ENCODE results near the gene LSM2.
A peak's percentile ranks its signal among the peaks of the same experiment; 100 is the strongest.

LSM2 gene

DNA sequence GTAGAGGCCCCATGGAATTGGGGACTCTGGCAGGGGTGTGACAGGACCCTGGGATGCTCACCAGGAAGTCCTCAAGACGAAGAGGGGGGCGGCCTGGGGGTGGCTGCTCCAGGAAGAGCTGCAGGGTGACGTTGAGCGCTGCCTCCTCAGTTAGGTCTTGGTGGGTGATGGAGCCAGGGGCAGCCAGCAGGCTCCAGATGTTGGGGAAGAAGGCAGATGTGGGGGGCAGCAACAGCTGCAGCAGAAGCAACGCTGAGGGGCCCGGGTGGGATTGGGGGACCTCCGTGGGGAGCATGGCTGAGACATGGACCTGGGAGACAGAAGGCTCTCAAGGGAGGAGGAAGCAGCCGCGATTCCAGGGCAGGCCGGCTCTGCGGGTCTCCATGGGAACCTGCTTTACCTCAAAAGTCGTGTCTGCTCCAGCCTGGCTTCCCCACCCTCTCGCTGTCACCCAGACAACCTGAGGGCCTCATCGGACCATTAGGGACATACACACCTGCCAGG is 30.2 kb downstream of the LSM2 start:
- no peak for DNase-seq

- no peak for DNase-seq
Measured at GRCh38 chr6:31775633-31776484, 30.9 kb downstream of the LSM2 start.

GRCh38 chr6:31775184-31775583 is 31.6 kb downstream of the LSM2 start:
- no peak for DNase-seq

DNA sequence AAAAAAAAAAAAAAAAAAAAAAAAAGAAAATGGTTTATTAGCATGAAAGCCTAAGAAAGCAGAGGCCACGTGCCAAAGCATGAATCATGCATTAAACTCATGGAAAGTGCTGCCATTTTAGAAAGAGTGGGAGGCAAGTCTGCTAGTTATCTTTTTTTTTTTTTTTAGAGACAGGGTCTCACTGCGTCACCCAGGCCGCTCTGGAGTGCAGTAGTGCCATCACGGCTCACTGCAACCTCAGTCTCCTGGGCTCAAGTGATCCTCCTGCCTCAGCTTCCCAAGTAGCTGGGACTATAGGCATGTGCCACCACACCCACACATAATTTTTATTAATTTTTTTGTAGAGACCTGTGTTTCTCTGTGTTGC is 34.8 kb downstream of the LSM2 start:
- DNase-seq, result no peak

GRCh38 chr6:31770860-31771259 is 35.9 kb downstream of the LSM2 start:
- no peak for DNase-seq

DNA sequence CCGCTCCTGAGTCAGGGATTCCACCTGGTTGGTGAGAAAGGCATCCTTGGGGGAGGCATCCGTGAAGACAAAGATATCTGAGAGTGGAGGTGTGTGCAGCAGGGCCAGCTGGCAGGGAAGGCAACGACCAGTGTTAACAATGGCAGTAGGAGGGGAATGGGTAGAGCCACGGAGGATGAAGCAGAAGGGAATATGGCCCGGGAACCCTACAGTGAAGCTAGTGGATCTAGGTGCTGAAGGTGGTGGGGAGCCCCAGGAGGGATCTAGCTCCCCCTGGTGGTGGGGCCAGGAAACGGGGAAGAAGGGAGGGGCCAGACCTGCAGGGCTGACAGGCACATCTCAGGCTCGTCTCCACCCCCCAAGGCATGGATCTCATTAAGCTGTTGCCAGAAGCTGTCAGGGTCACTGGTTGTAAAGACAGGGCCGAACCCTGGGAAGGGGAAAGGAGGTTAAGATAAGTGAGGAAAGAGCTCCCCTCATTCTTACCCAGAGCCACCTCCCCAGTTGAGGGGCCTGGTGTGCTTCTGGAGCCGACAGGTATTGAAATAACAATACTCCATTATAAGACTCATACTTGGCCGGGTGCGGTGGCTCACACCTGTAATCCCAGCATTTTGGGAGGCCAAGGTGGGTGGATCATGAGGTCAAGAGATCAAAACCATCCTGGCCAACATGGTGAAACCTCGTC is 36.9 kb downstream of the LSM2 start:
- DNase-seq, result peak; percentile 78 to 89

- peak; percentile 85 to 86 for DNase-seq
Measured at GRCh38 chr6:31768363-31769257, 38.2 kb downstream of the LSM2 start.

DNA sequence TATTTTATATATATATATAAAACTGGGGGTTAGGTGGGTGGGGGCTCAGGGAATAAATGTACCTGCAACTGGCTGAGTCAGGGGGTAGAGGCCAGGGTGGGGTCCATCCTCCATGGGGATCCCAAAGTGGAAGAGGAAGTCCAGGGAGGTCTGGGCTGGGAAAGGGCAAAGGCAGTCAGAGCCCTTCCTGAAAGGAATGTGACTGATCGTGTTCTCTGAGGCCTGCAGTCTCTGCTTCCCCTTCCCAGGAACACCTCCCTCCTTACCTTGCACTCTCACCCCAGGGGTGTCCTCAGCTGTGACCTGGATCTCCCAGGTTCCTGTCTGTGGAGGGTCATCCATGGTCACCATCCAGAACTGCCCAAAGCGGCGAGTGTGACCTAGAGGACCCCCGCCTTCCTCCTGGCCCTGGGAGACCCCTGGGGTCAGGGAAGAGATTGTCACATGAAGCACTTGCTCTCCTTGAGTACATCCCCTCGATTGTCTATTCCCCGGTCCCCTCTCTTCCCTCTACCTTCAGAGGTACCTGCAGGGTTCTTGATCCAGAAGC is 39.6 kb downstream of the LSM2 start:
- no peak for DNase-seq

DNA sequence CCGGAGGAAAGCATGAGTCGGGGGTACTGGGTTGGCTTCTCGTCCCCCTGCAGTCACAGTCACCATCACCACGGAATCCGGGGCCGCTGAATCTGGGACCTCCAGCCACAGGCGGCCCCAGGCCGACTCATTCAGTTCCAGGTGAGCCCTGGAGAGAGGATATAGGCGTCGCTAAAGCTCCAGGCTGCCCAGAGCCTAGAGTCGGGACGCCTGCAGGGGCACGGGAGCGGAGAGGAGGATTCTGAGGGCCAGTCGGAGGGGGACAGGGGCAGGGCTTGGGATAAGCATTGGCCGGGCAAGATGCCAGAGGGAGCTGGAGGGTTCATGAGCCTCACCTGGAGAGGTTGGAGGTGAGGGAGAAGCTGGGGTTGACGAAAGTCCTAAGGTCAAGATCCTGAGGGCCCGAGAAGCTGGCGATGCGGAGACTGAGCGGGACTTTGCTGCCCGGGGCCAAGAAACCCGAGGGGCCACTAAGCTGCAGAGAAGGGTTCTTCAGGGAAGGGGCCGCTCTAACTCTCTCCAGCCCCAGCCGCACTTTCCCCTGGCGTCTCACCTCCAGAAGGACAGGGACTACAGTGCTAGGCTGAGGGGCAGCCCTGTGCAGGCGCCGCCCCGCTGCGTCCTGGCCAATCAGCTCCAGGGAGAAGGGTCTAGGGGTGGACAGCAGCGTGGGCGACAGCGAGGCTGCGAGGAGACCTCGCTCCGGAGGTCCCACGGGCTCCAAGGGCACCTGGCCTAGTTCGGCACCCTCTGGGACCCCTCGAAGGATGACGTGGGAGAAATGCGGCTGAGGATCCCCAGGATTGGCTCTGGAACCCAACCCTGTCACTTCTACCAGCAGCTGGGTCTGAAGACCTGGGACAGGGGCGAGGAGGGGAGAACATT is 40.6 kb downstream of the LSM2 start:
- DNase-seq, result no peak

- DNase-seq, result no peak
Measured at GRCh38 chr6:31765559-31765909, 41.2 kb downstream of the LSM2 start.

DNA sequence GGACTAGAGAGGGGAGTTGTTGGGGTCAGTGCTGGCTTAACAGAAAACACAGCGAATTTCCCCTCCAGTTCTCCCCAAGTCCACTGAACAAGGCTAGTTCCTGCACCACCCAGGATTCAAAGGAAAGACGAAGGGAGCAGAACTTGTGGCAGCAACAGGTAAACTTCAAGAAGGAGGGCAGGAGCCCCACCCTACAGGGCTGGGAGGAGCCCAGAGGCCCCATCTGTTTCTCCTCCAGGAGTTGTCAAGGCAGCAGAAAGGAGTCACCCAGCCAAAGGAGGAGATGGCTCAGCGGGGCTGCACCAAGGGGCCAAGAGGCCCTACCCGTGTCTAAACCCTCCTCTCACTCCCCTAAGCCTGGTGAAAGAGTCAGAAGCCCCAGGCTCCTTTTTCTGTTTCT is 42.6 kb downstream of the LSM2 start:
- no peak for DNase-seq

DNA sequence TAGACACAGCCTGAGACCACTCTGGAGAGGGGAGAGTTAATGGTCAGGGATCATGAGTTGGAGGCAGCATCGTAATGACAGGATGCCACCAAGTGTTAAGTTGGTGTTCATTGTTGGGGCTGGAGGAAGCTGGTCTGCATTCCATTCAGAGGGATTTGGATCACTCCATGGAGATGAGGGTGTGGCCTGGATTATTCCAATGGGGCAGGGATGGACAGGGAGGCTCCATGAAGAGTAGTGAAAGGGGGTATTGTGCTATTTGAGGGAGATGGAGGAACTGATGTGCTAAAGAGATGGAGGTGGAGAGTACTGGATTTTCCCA is 43.2 kb downstream of the LSM2 start:
- no peak for DNase-seq

DNA sequence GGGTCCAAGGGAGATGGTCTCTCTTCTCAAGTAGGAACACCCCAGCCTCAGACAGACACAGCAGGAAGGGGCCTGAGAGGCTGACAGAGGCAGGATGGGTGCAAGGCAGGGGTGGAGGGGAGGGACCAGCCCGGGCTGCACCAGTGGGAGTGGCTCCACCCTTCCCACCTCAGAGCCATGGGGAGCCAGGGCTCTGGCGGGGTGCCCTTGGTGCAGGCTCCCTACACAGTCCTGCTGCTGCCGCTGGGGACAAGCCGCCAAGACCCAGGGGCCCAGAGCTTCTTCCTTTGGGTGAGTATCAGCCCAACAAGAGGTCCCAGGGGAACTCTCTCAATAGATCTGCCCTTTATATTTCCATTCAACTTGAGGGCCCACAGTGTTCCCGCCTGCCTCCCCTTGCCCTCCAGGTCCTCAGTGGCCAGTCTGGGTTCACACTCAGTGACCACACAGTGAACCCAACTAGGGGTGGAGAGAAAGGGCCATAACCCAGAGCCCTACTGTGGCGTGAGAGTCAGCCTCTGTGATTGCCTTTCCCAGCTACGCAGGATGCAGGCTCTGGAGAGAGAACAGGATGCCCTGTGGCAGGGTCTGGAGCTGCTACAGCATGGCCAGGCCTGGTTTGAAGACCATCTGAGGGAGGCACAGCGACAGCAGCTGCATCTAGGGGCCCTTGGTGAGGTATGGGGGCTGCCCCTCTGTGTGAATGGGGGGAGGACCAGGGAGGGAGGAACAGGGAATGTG is 43.7 kb downstream of the LSM2 start:
- no peak for DNase-seq

DNA sequence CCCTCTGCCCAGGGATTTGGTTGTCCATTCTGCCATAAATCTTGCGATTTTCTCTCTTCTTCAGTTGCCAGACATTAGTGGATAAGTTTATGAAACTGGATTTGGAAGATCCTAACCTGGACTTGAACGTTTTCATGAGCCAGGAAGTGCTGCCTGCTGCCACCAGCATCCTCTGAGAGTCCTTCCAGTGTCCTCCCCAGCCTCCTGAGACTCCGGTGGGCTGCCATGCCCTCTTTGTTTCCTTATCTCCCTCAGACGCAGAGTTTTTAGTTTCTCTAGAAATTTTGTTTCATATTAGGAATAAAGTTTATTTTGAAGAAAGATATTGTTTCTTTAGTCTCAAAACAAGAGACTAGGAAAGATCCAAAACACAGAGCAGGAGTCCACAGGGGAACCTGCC is 44.4 kb downstream of the LSM2 start, which contains the start of gene SAPCD1:
SAPCD1 (plus strand) TSS at position 301 of the 400 bp plus-strand sequence. CDS start 399 bp downstream, outside the sequence.
- DNase-seq, result no peak

GRCh38 chr6:31761343-31761742 is 45.4 kb downstream of the LSM2 start:
- no peak for DNase-seq

GRCh38 chr6:31760790-31761189 is 46.0 kb downstream of the LSM2 start:
- no peak for DNase-seq

DNA sequence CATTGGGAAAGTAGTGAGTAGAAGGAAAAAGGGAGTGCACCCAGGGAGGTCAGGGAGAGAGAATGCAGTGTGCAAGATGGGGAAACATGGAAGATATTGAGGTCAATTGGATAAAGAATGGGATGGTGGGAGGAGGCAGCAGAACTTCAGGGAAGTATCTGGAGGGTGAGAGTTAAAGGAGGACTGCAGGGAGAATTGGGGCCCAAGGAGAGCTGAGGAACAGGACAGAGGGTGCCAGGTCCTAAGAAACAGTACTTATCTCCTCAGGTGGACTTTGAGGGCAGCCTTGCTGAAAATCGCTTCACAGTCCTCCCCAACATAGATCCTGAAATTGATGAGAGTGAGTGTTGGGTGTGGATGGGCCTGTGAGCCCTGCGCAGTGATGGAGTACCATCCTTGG is 48.5 kb downstream of the LSM2 start:
- no peak for DNase-seq

GRCh38 chr6:31752739-31753319 is 53.9 kb downstream of the LSM2 start:
- no peak for DNase-seq

DNA sequence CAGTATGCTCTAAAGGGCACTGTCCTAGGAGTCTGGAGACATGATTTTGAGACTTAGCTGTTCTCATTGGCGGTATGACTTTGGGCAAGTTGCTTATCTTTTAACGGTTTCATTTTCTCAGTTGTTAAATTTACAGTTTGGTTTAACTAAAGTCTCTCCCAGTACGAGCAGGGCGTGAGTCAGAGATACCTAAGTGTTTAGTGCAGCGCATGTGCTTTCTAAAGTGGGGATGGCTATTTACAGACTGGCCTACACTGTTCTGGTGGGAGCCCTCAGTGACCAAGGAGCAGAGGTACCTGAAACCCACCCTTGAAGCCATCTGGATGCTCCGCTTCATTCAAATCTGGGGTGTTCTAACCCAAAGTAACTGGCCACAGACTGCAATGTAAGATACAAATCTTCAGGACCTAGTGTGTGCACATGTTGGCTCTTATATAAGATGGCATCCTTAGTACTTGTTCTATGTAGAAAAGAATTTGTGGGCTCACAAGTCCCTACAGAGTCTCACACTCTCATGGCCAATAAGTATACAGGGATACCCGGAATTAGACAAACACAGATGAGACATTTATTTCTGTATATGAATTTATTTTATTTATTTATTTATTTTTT is 56.2 kb downstream of the LSM2 start:
- no peak for DNase-seq
